Glomerular visceral epithelial cell (primary cell): Measurements from ENCODE around the gene NUP160.
"Not testable (repeated sequence)": the region's sequence is repeated elsewhere in the genome, so short reads cannot be mapped to it uniquely, and the experiment has no call there.

Experiments used
- DNase-seq: peaks from one replicate; pipeline ENCODE4 v3.0.0-alpha.2; 2016; ENCODE audit errors: extremely low spot score

Gene NUP160

DNA sequence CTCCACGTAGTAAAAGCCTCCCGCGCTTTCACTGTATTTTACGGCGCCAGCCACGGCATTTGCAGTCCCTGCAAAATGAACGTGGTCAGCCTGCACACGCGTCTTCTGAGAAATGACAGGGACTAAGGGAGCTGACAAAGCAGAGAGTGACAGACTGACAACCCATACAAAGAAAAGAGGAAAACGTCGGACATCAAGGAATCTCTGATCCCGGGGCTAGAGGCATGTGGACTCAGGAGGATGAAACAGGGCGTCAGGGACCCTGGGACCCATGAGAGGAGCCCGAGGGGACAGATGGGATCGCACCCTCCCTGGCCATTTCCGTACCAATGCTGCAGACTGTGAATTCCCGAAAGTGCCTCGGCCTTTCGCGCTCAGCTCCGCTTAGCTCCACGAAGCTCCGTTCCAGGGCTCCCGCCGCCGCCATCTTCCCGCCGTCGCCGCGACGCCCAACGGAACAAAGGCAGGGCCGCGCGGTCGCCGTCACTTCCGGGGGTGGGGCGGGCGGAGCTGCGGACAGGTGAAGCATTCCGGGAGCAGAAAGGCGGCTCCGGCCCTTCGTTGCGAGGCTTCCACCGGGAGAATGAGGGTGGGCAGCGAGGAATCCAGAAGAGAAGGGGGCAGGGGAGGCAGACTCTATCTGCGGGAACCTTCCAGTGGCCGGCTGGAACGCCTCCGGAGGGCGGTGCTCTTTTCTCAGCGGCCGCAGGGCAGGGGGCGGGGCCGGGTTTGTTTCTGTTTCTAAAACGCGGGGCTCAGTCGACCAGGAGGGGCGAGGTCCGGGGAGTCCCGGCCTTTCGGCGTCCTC lies at the start of gene NUP160:
Gene NUP160, minus strand, starts transcription at position 459 of the 808 bp plus-strand sequence. Its CDS starts 32 bp downstream, at position 427.
- peak; percentile 69 for DNase-seq

DNA sequence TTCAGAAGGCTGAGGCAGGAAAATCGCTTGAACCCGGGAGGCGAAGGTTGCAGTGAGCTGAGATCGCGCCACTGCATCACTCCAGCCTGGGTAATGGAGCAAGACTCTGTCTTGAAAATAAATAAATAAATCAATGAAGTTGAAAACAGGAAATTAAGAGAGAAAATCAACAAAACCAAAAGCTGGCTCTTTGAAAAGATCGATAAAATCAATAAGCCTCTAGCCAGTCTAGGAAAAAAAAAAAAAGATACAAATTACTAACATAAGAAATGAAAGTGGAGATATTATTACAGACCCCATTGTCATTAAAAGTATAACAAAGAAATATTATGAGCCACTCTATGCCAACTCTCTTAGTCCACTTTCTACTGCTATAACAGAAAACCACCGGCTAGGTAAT lies 48.0 kb upstream of the NUP160 start:
- no peak for DNase-seq

GRCh38 chr11:47895035-47895434 lies 46.9 kb upstream of the NUP160 start:
- no peak for DNase-seq

GRCh38 chr11:47892546-47893276 lies 44.6 kb upstream of the NUP160 start:
- not testable (repeated sequence) for DNase-seq

GRCh38 chr11:47891886-47892285 lies 43.7 kb upstream of the NUP160 start:
- DNase-seq: no peak

- no peak for DNase-seq
Observed at GRCh38 chr11:47889714-47890441, 41.7 kb upstream of the NUP160 start.

GRCh38 chr11:47887910-47888569 lies 39.9 kb upstream of the NUP160 start:
- DNase-seq: no peak

- DNase-seq: peak; percentile 4
Observed at GRCh38 chr11:47886096-47886495, 37.9 kb upstream of the NUP160 start.

- DNase-seq: not testable (repeated sequence)
Observed at GRCh38 chr11:47882437-47882836, 34.3 kb upstream of the NUP160 start.

- DNase-seq: no peak
Observed at GRCh38 chr11:47881145-47881544, 33.0 kb upstream of the NUP160 start.

GRCh38 chr11:47879259-47880158 lies 31.4 kb upstream of the NUP160 start:
- no peak for DNase-seq

GRCh38 chr11:47875858-47876257 lies 27.7 kb upstream of the NUP160 start:
- not testable (repeated sequence) for DNase-seq

GRCh38 chr11:47870404-47870803 lies 22.3 kb upstream of the NUP160 start:
- DNase-seq: no peak

- DNase-seq: no peak
Observed at GRCh38 chr11:47869544-47870393, 21.6 kb upstream of the NUP160 start.

DNA sequence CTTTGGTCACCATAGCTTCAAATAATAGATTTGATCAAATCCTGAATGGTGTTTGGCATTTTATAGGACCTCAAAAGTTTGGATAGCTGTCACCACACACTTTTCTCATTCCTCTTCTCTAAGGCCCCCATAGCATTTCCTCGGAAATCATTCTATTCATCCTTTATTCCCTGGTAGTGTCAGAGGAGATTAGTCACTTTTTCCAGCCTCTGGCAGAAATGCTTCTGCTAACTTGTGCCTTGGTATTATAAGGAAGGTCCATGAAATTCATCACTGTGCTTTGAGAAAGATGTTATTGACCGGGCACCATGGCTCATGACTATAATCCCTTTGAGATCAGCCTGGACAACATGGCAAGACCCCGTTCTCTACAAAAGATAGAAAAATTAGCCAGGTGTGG lies 19.7 kb upstream of the NUP160 start:
- no peak for DNase-seq

DNA sequence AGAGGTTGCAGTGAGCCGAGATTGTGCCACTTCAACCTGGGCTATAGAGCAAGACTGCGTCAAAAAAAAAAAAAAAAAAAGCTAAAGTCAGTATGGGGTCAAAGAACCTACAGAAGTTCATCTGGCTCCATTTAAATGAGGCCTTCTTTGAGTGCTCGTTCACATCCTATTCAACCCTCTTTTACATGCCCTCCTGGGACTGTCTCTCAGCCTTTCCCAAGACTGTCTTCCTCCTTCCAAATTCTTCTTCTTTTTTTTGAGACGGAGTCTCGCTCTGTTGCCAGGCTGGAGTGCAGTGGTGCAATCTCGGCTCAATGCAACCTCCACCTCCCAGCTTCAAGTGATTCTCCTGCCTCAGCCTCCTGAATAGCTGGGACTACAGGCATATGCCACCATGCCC lies 18.7 kb upstream of the NUP160 start:
- not testable (repeated sequence) for DNase-seq

- no peak for DNase-seq
Observed at GRCh38 chr11:47864901-47865300, 16.8 kb upstream of the NUP160 start.

GRCh38 chr11:47863898-47864430 lies 15.8 kb upstream of the NUP160 start:
- DNase-seq: no peak

DNA sequence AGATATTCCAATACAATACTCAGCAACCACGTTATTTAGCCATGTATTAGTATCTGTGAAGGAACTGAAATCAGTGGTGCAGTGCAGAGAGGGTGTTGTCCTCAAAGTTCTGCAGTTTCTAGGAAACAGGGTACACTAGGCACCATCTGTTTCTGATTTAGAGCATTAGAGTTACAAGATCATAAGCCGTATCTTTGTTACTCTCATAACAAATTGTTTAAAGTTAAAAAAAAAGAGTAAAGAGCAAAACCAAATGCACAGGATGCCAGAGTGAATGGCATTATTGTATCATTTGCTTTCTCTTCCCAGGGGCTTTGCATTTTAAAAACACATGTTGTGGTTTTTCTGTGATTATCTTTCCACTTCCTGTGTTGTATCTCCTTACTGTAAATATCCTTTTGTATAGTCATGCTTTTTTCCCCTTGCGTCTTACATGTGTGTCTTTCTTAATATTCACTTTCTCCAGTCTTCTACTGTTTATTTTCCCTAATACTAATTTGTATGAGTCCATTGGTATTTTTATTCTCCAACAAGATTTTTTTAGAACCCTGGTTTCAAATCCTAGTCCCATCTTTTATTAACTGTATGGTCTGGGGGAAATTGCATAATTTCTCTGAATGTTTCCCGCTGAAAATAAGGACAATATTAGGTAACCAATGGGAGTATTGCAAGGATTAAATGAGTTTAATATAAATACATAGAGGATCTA lies 15.2 kb upstream of the NUP160 start:
- no peak for DNase-seq
